ENCODE measurements around the gene BRD4.

Gene BRD4

GRCh38 chr19:15265214-15265849, 67.0 kb downstream of the BRD4 start:
- no peak for DNase-seq (ENCODE audit: low read depth)

GRCh38 chr19:15264933-15265206, 67.5 kb downstream of the BRD4 start:
- DNase-seq (ENCODE audit: low read depth): no peak

GRCh38 chr19:15264061-15264932, 68.0 kb downstream of the BRD4 start:
- peak; percentile 49 for DNase-seq (ENCODE audit: low read depth)

GRCh38 chr19:15263361-15263985, 68.9 kb downstream of the BRD4 start:
- no peak for DNase-seq (ENCODE audit: low read depth)

GRCh38 chr19:15262011-15262410, 70.3 kb downstream of the BRD4 start:
- no peak for DNase-seq (ENCODE audit: low read depth)

GRCh38 chr19:15260939-15261338, 71.4 kb downstream of the BRD4 start:
- DNase-seq (ENCODE audit: low read depth): no peak

- no peak for DNase-seq (ENCODE audit: low read depth)
These were observed 72.4 kb downstream of the BRD4 start for GRCh38 chr19:15259907-15260306.

- no peak for DNase-seq (ENCODE audit: low read depth)
These were observed 74.6 kb downstream of the BRD4 start for GRCh38 chr19:15257782-15258181.

- DNase-seq (ENCODE audit: low read depth): no peak
These were observed 75.5 kb downstream of the BRD4 start for GRCh38 chr19:15256708-15257331.

GRCh38 chr19:15255359-15255990, 76.9 kb downstream of the BRD4 start:
- DNase-seq (ENCODE audit: low read depth): no peak

- DNase-seq (ENCODE audit: low read depth): no peak
These were observed 77.8 kb downstream of the BRD4 start for GRCh38 chr19:15254547-15254946.

GRCh38 chr19:15253513-15253912, 78.8 kb downstream of the BRD4 start:
- no peak for DNase-seq (ENCODE audit: low read depth)

- no peak for DNase-seq (ENCODE audit: low read depth)
These were observed 79.3 kb downstream of the BRD4 start for GRCh38 chr19:15253061-15253460.

- no peak for DNase-seq (ENCODE audit: low read depth)
These were observed 79.8 kb downstream of the BRD4 start for GRCh38 chr19:15252398-15253018.

GRCh38 chr19:15251749-15252397, 80.5 kb downstream of the BRD4 start:
- no peak for DNase-seq (ENCODE audit: low read depth)

GRCh38 chr19:15251010-15251748, 81.2 kb downstream of the BRD4 start:
- DNase-seq (ENCODE audit: low read depth): no peak

GRCh38 chr19:15250640-15250993, 81.7 kb downstream of the BRD4 start:
- no peak for DNase-seq (ENCODE audit: low read depth)

- DNase-seq (ENCODE audit: low read depth): no peak
These were observed 82.2 kb downstream of the BRD4 start for GRCh38 chr19:15249972-15250639.

GRCh38 chr19:15249528-15249874, 82.8 kb downstream of the BRD4 start:
- no peak for DNase-seq (ENCODE audit: low read depth)

All from CMK (cell line).